ENCODE results near the gene TRIM50.
"Not testable (repeated sequence)": the region's sequence is repeated elsewhere in the genome, so short reads cannot be mapped to it uniquely, and the experiment has no call there.

TRIM50 gene

DNA sequence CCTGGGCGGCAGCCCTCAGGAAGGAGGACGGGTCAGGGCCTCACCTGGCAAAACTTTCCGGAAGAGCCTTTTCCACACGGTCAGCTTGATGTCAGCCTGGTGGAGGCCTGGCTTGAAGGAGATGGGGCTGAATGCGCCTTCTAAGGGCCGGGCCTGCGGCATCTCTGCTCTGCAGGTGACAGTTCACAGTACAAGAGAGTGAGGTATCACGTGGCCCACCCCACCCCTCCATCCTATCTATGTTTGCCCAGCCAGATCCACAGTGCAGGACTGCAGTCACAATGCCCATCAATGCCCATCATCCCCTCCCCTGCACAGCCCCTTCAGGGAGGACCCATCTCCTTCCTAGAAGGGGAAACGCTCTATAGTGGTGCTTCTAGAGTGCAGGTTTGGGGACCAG lies 11.4 kb downstream of the TRIM50 start:
- DNase-seq (no peak), ATAC-seq (replicated peaks) (no peak)
- no peak overlapping the region for H3K27ac Mint-ChIP-seq
- H3K4me1 Mint-ChIP-seq, result peaks cover 0 to 5% of the 10 kb centered on the region in 2 donors
- H3K9me3 Mint-ChIP-seq, result no peaks in the 10 kb centered on the region
- H3K36me3 Mint-ChIP-seq, result no peaks in the 10 kb centered on the region
- H3K27me3 Mint-ChIP-seq, result no peaks in the 10 kb centered on the region
- no peak overlapping the region for H3K4me3 Mint-ChIP-seq

DNA sequence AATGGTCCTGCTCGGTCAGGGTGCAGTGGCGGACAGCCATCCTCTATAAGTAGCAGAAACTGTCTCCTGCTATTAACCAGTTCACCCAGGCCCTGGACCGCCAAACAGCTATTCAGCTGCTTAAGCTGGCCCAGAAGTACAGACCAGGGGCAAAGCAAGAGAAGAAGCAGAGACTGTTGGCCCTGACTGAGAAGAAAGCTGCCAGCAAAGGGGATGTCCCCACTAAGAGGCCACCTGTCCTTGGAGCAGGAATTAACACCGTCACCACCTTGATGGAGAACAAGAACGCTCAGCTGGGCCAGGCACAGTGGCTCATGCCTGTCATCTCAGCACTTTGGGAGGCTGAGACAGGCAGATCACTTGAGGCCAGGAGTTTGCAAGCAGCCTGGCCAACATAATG lies 13.6 kb downstream of the TRIM50 start:
- peaks cover 3 to 5% of the 10 kb centered on the region in 2 donors for H3K4me1 Mint-ChIP-seq
- no peaks in the 10 kb centered on the region for H3K9me3 Mint-ChIP-seq
- DNase-seq (no peak), ATAC-seq (replicated peaks) (no peak)
- no peaks in the 10 kb centered on the region for H3K27me3 Mint-ChIP-seq
- no peak overlapping the region for H3K27ac Mint-ChIP-seq
- no peak overlapping the region for H3K4me3 Mint-ChIP-seq
- H3K36me3 Mint-ChIP-seq, result no peaks in the 10 kb centered on the region

DNA sequence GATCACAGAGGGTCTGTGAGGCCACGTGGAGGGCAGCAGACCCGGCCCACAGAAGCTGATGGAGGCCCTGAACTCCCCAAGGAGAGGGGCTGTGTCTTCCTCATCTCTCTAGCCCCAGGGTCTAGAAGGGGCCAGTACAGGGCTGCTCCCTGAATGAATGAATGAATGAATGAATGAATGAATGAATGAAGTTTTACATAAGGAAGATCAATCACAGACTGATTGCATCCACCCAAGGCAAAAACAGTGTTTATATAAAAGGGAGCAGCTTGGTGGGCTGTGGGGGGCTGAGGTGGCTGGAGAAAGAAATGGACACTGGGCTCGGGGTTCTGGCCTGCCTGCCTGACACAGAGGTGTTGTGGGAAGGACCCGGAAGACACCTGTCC lies 14.4 kb downstream of the TRIM50 start:
- Mint-ChIP-seq H3K27ac (no peak overlapping the region), H3K9me3 (no peaks in the 10 kb centered on the region), H3K27me3 (no peaks in the 10 kb centered on the region), H3K36me3 (peaks cover 2 to 4% of the 10 kb centered on the region in 2 donors), H3K4me3 (no peak overlapping the region), H3K4me1 (peaks cover 9 to 10% of the 10 kb centered on the region in 2 donors)
- DNase-seq, result no peak
- no peak for ATAC-seq (replicated peaks)

DNA sequence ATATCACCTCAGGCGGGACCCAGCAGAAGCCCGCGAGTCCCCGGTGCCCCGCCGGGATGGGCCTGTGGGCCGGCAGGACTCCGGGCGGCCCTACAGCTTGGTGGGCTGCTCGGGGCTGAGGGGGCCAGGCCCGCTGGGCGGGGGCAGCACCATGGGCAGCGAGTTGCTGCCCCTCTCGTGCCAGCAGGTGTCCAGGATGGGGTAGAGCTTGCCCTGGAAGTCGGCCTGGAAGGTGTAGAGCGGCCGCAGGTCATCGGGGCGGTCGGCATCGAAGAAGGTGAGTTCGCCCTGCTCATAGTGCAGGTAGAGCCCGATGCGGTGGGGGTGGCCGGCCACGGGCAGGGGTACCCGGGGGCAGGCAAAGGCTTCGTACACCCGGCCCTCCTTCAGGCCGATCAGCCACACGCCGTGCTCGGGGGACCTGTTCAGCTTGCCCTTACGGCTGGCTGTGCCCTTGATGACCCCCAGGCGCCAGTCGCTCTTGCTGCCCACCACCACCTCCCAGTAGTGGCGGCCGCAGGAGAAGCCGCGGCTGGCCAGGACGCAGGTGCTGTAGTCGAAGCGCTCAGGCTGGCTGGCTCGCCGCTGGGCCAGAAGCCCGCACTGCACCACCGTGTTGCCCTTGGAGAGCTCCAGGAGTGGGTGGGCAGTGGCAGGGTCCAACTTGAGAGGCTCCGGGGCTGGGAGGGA lies 14.9 kb downstream of the TRIM50 start:
- DNase-seq, result no peak
- ATAC-seq (replicated peaks), result no peak
- H3K27ac Mint-ChIP-seq, result no peak overlapping the region
- no peak overlapping the region for H3K4me3 Mint-ChIP-seq
- H3K36me3 Mint-ChIP-seq, result peaks cover 4 to 7% of the 10 kb centered on the region in 2 donors
- no peaks in the 10 kb centered on the region for H3K9me3 Mint-ChIP-seq
- peaks cover 11 to 16% of the 10 kb centered on the region in 2 donors for H3K4me1 Mint-ChIP-seq
- H3K27me3 Mint-ChIP-seq, result no peaks in the 10 kb centered on the region

DNA sequence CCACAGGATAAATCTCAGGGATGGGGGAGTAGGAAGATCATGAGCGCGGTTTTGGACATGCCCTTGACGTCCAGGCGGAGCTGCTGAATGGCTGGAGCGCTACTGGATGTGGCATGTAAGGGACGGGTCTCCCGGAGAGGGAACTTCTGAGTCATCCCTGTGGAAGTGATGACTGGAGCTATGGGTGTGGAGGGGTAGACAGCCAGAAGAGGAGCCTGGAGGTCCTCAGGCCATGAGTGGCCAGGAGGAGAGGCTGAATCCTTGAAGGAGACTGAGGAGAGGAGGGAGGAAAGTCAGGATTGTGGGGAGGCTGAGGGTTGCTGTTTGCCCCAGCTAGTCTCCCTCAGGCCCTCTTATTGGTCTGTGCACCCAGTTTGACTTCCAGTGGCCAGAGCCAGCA lies 16.5 kb downstream of the TRIM50 start:
- not testable (repeated sequence) for H3K27me3 Mint-ChIP-seq; H3K4me3 Mint-ChIP-seq; ATAC-seq (replicated peaks); H3K9me3 Mint-ChIP-seq; DNase-seq
- peaks cover 11 to 20% of the 10 kb centered on the region in 2 donors for H3K36me3 Mint-ChIP-seq
- peak overlapping the region; percentile 20 for H3K27ac Mint-ChIP-seq
- peaks cover 22 to 31% of the 10 kb centered on the region in 2 donors for H3K4me1 Mint-ChIP-seq

DNA sequence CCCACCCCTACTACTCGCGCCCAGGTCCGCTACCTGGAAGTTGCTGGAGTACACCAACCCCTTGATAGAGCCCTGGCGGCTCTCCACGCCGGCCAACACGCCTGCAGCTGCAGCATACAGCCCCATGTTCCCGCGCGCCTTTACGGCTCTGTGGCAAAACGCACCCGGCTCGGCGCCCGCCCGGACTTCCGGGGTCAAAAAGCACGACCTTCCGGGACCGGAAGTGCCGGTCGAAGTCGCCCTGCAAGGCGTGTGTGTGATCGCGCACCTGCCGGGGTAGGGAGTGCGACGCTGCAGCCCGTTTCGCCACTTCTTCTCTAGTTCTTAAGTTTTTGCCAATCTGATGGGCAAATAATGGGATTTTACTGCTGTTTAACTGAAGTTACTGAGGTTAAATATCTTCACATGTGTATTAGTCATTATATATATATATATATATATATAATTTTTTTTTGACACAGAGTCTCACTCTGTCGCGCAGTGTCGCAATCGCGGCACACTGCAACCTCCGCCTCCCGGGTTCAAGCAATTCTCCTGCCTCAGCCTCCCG lies 19.1 kb downstream of the TRIM50 start, which contains the start of gene NSUN5:
Gene NSUN5, minus strand, starts transcription at position 162 of the 550 bp plus-strand sequence. Its CDS starts 36 bp downstream, at position 126.
- Mint-ChIP-seq H3K27me3 (no peaks in the 10 kb centered on the region), H3K27ac (peak within 1 kb of the TSS; percentile 98), H3K36me3 (peaks cover 17 to 35% of the 10 kb centered on the region in 2 donors), H3K9me3 (no peaks in the 10 kb centered on the region), H3K4me3 (peak within 1 kb of the TSS; percentile 99 to 100), H3K4me1 (peaks cover 25 to 39% of the 10 kb centered on the region in 2 donors)
- ATAC-seq (replicated peaks), result peak; percentile 97 to 99
- peak; percentile 91 for DNase-seq

DNA sequence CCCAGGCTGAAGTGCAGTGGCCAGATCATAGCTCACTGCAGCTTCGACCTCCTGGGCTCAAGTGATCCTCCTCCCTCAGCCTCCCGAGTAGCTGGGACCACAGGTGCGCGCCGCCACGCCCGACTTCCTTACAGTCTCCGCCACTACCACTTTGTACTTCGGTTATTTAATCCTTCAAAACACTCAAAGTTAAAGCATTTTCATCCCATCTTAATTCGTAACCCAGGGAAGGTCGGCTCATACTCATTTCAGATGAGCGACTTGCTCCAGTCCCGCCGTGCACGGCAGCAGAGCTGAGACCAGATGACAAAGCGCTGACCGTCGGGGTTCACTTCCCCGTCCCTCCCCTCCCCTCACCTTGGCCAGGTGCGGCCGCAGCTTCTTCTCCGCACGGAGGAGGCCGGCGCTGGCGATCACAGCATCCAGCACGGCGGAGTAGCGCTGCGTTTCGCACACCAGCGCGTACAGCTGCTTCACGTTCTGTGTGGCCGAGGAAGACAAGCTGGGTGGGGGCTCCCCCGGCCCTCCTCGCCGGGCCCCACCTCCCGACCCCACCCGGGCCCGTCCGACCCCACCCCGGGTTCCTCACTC lies 19.7 kb downstream of the TRIM50 start:
- ATAC-seq (replicated peaks), result peak; percentile 61 to 66
- peaks cover 18 to 38% of the 10 kb centered on the region in 2 donors for H3K36me3 Mint-ChIP-seq

DNA sequence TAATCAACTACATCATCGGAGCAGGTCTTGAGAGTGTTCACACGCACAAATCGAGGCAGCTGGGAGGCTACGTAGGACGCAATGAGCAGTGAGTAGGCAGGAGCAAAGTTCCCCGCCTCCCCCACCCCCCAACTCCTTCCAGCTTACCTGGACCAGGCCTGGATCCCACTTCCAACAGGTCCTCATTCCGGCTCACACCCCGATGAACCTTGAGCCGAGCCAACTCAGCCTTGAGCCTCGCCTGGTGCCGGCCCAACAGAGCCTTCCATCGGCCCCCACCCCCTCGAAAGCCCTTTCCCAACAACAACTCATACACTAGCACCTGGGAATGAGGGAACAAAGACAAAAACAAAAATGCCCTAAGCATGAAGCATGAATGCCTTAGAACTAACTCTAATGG lies 20.4 kb downstream of the TRIM50 start:
- Mint-ChIP-seq H3K27me3 (no peaks in the 10 kb centered on the region), H3K4me1 (peaks cover 25 to 39% of the 10 kb centered on the region in 2 donors), H3K36me3 (peaks cover 18 to 40% of the 10 kb centered on the region in 2 donors), H3K9me3 (no peaks in the 10 kb centered on the region), H3K27ac (peak overlapping the region; percentile 98), H3K4me3 (peak overlapping the region; percentile 99 to 100)
- DNase-seq, result no peak
- ATAC-seq (replicated peaks), result no peak

More for the DNA sequence above, 19.7 kb downstream of the TRIM50 start:
- peak overlapping the region; percentile 98 for H3K27ac Mint-ChIP-seq
- peaks cover 25 to 39% of the 10 kb centered on the region in 2 donors for H3K4me1 Mint-ChIP-seq
- H3K9me3 Mint-ChIP-seq, result no peaks in the 10 kb centered on the region
- H3K27me3 Mint-ChIP-seq, result no peaks in the 10 kb centered on the region
- peak overlapping the region; percentile 99 to 100 for H3K4me3 Mint-ChIP-seq
- no peak for DNase-seq

DNA sequence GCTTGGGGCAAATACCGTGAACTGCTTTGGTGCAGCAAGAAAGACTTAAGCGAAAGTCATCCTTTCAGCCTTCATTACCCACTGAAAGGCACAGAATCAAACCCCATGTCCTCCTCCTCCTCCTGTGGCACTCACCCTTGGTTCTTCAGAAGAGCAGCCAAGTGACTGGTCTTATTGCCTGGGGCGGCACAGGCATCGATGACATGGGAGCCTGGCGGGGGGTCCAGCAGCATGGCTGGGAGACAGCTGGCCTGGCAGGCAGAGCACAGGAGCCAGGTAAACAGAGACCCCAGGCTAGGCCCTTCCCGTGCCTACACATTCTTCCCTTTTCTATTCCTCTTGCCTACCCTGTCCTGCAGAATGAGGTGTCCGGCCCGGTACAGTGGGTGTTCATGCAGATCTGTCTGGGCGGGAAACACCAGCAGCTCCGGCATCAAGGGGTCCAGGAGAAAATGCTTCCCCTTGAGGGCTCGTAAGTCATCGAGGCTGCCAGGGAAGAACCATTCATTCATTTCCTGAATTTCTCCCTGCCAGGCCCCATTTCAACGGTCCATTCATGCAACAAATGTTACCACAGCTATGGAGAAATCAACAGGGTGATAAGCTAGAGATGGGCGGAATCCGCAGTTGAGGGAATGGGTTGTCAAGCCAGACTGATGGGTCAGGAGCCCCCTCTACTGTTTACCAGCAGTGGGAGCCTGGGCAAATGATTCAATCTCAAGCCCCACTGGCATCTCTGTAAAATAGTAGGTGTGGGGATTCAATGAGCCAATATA lies 23.1 kb downstream of the TRIM50 start:
- Mint-ChIP-seq H3K4me1 (peaks cover 25 to 44% of the 10 kb centered on the region in 2 donors), H3K36me3 (peaks cover 20 to 46% of the 10 kb centered on the region in 2 donors)
- not testable (repeated sequence) for H3K9me3 Mint-ChIP-seq; H3K27me3 Mint-ChIP-seq; H3K27ac Mint-ChIP-seq; DNase-seq; H3K4me3 Mint-ChIP-seq; ATAC-seq (replicated peaks)

DNA sequence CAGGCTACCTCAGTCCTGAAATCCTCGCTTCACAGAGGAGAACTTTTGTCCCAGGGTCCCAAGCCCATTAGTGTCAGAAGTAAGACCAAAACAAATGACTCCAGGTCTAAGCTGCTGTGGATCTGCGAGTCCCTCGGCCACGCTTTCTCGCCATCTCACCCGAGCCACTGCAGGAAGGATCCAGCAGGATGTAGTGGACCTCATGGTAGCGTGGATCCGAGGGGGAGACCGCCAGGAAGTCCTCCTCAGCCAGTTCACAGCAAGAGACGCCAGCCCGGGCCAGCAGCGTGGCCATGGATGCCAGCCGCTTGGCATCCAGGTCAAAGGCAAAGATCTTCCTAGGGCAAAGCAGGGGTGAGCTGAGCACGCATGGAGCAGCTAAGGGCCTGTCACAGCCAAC lies 23.8 kb downstream of the TRIM50 start:
- Mint-ChIP-seq H3K27ac (no peak overlapping the region), H3K4me1 (peaks cover 24 to 39% of the 10 kb centered on the region in 2 donors), H3K36me3 (peaks cover 20 to 46% of the 10 kb centered on the region in 2 donors), H3K4me3 (no peak overlapping the region), H3K9me3 (no peaks in the 10 kb centered on the region), H3K27me3 (no peaks in the 10 kb centered on the region)
- DNase-seq (no peak), ATAC-seq (replicated peaks) (no peak)

DNA sequence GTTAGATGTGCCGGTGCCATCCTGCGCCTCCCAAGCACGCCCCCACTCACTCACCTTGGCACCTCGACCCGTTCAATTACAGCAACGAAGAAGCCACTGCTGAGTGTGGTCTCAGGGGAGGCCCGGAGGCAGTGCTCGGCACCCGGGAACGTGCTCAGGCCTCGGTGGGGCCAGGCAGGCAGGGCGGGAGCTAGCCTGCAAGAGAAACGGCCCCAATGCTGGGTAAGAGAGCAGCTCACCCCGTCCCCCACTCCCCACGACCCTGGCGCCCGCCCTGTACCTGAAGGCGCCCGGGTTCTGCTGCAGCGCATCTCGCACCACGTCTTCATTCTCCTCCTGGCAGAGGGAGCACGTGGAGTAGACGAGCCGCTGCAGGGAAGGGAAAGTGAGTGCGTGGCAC lies 24.3 kb downstream of the TRIM50 start:
- H3K27ac Mint-ChIP-seq, result no peak overlapping the region
- H3K27me3 Mint-ChIP-seq, result no peaks in the 10 kb centered on the region
- no peaks in the 10 kb centered on the region for H3K9me3 Mint-ChIP-seq
- peaks cover 17 to 44% of the 10 kb centered on the region in 2 donors for H3K36me3 Mint-ChIP-seq
- H3K4me1 Mint-ChIP-seq, result peaks cover 20 to 34% of the 10 kb centered on the region in 2 donors
- no peak for DNase-seq
- no peak overlapping the region for H3K4me3 Mint-ChIP-seq
- no peak for ATAC-seq (replicated peaks)

DNA sequence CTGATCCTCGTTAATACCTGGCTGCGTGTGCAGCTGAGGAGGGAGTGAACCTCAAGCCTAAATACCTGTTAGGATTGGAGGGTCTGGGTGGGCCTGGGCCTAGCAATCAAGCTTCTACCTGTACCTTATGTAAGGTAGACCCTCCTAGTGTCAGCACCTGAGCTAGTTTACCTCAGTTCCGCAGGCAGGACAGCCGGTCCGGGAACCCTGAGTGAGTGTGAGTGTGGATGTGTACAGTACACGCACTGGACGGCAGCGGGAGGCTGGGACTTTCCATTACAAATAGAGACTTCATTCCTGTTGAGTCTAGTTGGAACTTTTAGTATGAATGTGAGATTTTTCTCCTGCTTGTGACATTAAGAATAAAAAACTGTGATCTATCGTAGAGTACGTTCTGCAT lies 25.0 kb downstream of the TRIM50 start:
- not testable (repeated sequence) for H3K27ac Mint-ChIP-seq; H3K4me3 Mint-ChIP-seq; ATAC-seq (replicated peaks); DNase-seq; H3K9me3 Mint-ChIP-seq; H3K27me3 Mint-ChIP-seq
- Mint-ChIP-seq H3K4me1 (peaks cover 18 to 27% of the 10 kb centered on the region in 2 donors), H3K36me3 (peaks cover 16 to 39% of the 10 kb centered on the region in 2 donors)

DNA sequence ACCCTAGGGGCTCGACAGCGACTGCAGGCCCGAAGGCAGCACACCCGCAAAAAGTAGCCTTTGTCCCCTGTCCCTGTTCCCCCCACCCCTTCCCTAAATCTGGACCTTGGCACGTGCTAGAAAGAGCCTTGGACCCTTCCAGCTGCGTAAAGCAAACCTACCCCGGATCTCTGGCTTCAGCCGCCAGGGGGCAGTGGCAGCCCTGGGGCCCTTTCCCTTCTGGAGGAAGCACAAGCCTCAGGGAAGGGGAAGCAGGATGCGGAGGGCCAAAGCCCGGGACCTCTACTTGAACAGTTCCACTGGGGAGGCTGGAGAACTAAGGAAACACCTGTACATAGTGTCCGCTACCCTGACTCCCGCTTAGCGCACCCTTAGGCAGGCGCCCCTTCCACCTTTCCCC lies 26.8 kb downstream of the TRIM50 start:
- peaks cover 4 to 11% of the 10 kb centered on the region in 2 donors for H3K4me1 Mint-ChIP-seq
- DNase-seq; H3K9me3 Mint-ChIP-seq; H3K27ac Mint-ChIP-seq; ATAC-seq (replicated peaks); H3K27me3 Mint-ChIP-seq; H3K4me3 Mint-ChIP-seq: not testable (repeated sequence)
- H3K36me3 Mint-ChIP-seq, result peaks cover 8 to 24% of the 10 kb centered on the region in 2 donors

DNA sequence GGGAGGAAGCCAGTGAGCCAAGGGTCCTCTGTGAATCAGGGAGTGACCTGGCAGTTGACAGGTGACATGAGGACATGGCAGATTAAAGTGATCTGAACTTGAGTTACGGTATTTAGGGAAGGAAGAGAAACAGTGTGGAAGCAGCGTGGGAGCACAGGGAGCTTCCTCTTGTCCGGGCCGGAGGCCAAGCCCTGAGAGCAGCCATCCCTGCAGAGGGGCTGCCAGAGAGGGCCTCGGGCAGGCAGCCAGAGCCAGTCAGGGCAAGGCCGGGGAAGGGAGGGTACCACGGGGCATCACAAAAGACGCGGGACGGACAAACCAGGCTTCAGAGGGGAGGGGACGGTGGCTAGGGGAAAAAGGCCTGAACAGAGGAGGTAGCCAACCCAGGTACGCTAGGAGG lies 28.1 kb downstream of the TRIM50 start:
- not testable (repeated sequence) for H3K4me1 Mint-ChIP-seq, H3K4me3 Mint-ChIP-seq, DNase-seq, H3K27me3 Mint-ChIP-seq, H3K9me3 Mint-ChIP-seq, H3K27ac Mint-ChIP-seq
- peak in 1 of 2 donors; percentile 10 for ATAC-seq (replicated peaks)
- H3K36me3 Mint-ChIP-seq, result peaks cover 4 to 19% of the 10 kb centered on the region in 2 donors

Data from stimulated activated naive B cell treated with anti-CD40 and anti-IgM and Interleukin-4, amounts not matched to agents 10 μg/mL and 1 μg/mL and 100 μg/mL, for 72 hours (primary cell).